ENCODE measurements around the gene ZDHHC1. TPM values are rescaled to one million over a fixed set of nuclear protein-coding genes. Genes with fewer than 3 reads are reported as not detected.

The ZDHHC1 gene
- total and polyA plus RNA-seq, 2 of the 13 experiments (the other 11 are each of a cell fraction or from before 2014, with no cell fraction given) = 0.51 to 1.1 TPM

DNA sequence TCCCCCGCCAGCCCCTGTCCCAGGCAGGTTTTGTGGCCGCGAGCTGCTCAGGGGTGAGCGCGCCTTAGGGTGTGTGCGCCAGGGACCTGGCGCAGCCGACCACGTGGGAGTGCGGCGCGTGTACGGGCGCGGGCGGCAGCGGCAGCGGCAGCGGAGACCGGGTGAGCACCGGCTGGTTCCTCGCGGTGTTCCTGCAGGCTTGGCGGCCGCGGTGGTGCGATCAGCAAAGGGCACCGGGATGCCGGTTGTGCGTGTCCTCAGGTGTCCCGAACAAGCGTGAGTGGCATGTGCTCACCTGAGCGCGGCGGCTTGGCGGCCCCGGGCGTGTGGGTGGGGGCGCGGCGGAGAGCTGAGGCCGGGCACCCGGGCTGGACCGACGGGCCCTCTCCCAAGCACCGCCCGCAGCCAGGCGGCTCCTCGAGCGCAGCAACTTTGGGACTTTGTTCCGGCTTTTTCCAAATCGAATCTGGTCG is 14.3 kb upstream of the ZDHHC1 start (continued):
- TF ChIP-seq AGO1 (IDR thresholded peaks at IDR 0.05; ENCODE audit: low read depth, low read length, poor library complexity, severe bottlenecking) (no peak), PTBP1 (IDR thresholded peaks at IDR 0.05; ENCODE audit: low read depth, low read length, poor library complexity, severe bottlenecking) (no peak), STAT6 (CRISPR knock-in tag; IDR thresholded peaks at IDR 0.05; ENCODE audit: borderline replicate concordance) (no peak), MIER3 (CRISPR knock-in tag; IDR thresholded peaks at IDR 0.05; ENCODE audit: borderline replicate concordance) (no peak), SP5 (CRISPR knock-in tag; IDR thresholded peaks at IDR 0.05; ENCODE audit: borderline replicate concordance, low read depth) (no peak), MNT (IDR thresholded peaks at IDR 0.05) (peak; percentile 78), ZFP90 (CRISPR knock-in tag; IDR thresholded peaks at IDR 0.05; ENCODE audit: borderline replicate concordance) (no peak; the same call in 1 of the 2 replicates), LCORL (IDR thresholded peaks at IDR 0.05) (no peak), LCORL (CRISPR knock-in tag; IDR thresholded peaks at IDR 0.05) (peak; percentile 63; the same call in 1 of the 2 replicates)
- TF ChIP-seq, protein P1, sequence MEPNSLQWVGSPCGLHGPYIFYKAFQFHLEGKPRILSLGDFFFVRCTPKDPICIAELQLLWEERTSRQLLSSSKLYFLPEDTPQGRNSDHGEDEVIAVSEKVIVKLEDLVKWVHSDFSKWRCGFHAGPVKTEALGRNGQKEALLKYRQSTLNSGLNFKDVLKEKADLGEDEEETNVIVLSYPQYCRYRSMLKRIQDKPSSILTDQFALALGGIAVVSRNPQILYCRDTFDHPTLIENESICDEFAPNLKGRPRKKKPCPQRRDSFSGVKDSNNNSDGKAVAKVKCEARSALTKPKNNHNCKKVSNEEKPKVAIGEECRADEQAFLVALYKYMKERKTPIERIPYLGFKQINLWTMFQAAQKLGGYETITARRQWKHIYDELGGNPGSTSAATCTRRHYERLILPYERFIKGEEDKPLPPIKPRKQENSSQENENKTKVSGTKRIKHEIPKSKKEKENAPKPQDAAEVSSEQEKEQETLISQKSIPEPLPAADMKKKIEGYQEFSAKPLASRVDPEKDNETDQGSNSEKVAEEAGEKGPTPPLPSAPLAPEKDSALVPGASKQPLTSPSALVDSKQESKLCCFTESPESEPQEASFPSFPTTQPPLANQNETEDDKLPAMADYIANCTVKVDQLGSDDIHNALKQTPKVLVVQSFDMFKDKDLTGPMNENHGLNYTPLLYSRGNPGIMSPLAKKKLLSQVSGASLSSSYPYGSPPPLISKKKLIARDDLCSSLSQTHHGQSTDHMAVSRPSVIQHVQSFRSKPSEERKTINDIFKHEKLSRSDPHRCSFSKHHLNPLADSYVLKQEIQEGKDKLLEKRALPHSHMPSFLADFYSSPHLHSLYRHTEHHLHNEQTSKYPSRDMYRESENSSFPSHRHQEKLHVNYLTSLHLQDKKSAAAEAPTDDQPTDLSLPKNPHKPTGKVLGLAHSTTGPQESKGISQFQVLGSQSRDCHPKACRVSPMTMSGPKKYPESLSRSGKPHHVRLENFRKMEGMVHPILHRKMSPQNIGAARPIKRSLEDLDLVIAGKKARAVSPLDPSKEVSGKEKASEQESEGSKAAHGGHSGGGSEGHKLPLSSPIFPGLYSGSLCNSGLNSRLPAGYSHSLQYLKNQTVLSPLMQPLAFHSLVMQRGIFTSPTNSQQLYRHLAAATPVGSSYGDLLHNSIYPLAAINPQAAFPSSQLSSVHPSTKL (CRISPR knock-in tag; IDR thresholded peaks at IDR 0.05) = no peak; the same call in 1 of the 2 replicates
- TF ChIP-seq, protein P2, sequence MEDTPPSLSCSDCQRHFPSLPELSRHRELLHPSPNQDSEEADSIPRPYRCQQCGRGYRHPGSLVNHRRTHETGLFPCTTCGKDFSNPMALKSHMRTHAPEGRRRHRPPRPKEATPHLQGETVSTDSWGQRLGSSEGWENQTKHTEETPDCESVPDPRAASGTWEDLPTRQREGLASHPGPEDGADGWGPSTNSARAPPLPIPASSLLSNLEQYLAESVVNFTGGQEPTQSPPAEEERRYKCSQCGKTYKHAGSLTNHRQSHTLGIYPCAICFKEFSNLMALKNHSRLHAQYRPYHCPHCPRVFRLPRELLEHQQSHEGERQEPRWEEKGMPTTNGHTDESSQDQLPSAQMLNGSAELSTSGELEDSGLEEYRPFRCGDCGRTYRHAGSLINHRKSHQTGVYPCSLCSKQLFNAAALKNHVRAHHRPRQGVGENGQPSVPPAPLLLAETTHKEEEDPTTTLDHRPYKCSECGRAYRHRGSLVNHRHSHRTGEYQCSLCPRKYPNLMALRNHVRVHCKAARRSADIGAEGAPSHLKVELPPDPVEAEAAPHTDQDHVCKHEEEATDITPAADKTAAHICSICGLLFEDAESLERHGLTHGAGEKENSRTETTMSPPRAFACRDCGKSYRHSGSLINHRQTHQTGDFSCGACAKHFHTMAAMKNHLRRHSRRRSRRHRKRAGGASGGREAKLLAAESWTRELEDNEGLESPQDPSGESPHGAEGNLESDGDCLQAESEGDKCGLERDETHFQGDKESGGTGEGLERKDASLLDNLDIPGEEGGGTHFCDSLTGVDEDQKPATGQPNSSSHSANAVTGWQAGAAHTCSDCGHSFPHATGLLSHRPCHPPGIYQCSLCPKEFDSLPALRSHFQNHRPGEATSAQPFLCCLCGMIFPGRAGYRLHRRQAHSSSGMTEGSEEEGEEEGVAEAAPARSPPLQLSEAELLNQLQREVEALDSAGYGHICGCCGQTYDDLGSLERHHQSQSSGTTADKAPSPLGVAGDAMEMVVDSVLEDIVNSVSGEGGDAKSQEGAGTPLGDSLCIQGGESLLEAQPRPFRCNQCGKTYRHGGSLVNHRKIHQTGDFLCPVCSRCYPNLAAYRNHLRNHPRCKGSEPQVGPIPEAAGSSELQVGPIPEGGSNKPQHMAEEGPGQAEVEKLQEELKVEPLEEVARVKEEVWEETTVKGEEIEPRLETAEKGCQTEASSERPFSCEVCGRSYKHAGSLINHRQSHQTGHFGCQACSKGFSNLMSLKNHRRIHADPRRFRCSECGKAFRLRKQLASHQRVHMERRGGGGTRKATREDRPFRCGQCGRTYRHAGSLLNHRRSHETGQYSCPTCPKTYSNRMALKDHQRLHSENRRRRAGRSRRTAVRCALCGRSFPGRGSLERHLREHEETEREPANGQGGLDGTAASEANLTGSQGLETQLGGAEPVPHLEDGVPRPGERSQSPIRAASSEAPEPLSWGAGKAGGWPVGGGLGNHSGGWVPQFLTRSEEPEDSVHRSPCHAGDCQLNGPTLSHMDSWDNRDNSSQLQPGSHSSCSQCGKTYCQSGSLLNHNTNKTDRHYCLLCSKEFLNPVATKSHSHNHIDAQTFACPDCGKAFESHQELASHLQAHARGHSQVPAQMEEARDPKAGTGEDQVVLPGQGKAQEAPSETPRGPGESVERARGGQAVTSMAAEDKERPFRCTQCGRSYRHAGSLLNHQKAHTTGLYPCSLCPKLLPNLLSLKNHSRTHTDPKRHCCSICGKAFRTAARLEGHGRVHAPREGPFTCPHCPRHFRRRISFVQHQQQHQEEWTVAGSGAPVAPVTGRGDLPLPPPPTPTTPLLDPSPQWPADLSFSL (CRISPR knock-in tag; IDR thresholded peaks at IDR 0.05) = peak; percentile 58; the same call in 1 of the 2 replicates
- TF ChIP-seq, protein P3, sequence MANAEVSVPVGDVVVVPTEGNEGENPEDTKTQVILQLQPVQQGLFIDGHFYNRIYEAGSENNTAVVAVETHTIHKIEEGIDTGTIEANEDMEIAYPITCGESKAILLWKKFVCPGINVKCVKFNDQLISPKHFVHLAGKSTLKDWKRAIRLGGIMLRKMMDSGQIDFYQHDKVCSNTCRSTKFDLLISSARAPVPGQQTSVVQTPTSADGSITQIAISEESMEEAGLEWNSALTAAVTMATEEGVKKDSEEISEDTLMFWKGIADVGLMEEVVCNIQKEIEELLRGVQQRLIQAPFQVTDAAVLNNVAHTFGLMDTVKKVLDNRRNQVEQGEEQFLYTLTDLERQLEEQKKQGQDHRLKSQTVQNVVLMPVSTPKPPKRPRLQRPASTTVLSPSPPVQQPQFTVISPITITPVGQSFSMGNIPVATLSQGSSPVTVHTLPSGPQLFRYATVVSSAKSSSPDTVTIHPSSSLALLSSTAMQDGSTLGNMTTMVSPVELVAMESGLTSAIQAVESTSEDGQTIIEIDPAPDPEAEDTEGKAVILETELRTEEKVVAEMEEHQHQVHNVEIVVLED (CRISPR knock-in tag; IDR thresholded peaks at IDR 0.05; ENCODE audit: borderline replicate concordance) = peak; percentile 55; the same call in 1 of the 2 replicates

Measured in HepG2 (cell line).